Spleen (tissue), 7 donors: ENCODE results near the gene TAF3.

Source experiments
- CTCF ChIP-seq, 11 experiments: fragments of 200-600 bp in 7 of 11; fragments of 450-650 bp in 4 of 11; sonication (generic) in 4 of 11; IDR thresholded peaks in 8 of 11; conservative IDR thresholded peaks in 3 of 11; 1 replicate in 7 of 11; 2 replicates in 4 of 11; pipeline versions ENCODE4 v1.4.0 to v1.8.0; 2016 to 2021; ENCODE audit warnings: antibody characterized with exemption in 11 of 11, inconsistent platforms in 4 of 11, mild to moderate bottlenecking in 1 of 11
- POLR2A ChIP-seq, 3 donors: fragments of 450-650 bp; IDR thresholded peaks; one replicate each; pipeline ENCODE4 v1.5.1; 2017; ENCODE audit warnings: antibody characterized with exemption in 3 of 3, mild to moderate bottlenecking in 1 of 3
- POLR2AphosphoS5 ChIP-seq, 3 donors: sonication (generic); formaldehyde crosslinking; IDR thresholded peaks; one replicate each; pipeline ENCODE4 v1.5.1; 2017; ENCODE audit warnings: antibody characterized with exemption in 3 of 3
- donor health status: DM: no; HTN: no; CAD: no; lungs with moderate emphysema.
- donor health status: DM: no; HTN: no; CAD: no.
- donor health status: DM: no; HTN: no; CAD: no.

- TF ChIP-seq CTCF (IDR thresholded peaks at IDR 0.05 in 8 of 11, conservative IDR thresholded peaks at IDR 0.05 in 3 of 11), result no peak
- peak; percentile 64 to 75 (median 73) for TF ChIP-seq POLR2AphosphoS5 (IDR thresholded peaks at IDR 0.05)
- no peak for TF ChIP-seq POLR2A (IDR thresholded peaks at IDR 0.05)
These were observed 236.4 kb downstream of the TAF3 start, which contains the start of gene GATA3 for GRCh38 chr10:8054494-8055407.
